Activated CD4-positive, alpha-beta T cell treated with anti-CD3 and anti-CD28 coated beads for 36 hours (primary cell): Measurements from ENCODE around the gene SNAP29. TPM values are rescaled to one million over a fixed set of nuclear protein-coding genes. Genes with fewer than 3 reads are reported as not detected.

Experiments
- ATAC-seq: fragments of 200-7000 bp; cut with Tn5 transposase; one replicate; pipeline ENCODE4 v1.10.0; 2021; ENCODE audit warnings: mild to moderate bottlenecking, moderate library complexity
- CTCF ChIA-PET: fragments of 350-600 bp; sonication (Branson Sonifier 250); formaldehyde crosslinking; loops from one replicate; lab custom pipeline; 2021; ENCODE audit warnings: antibody characterized with exemption; lab: Charles Lee
- POLR2A ChIA-PET: fragments of 350-600 bp; sonication (Branson Sonifier 250); formaldehyde crosslinking; loops from one replicate; lab custom pipeline; 2021; ENCODE audit warnings: antibody characterized with exemption, inconsistent platforms; lab: Charles Lee
- DNase-seq: peaks from one replicate; pipeline ENCODE4 v3.0.0-alpha.2; 2020
- H3K27ac Mint-ChIP-seq: one replicate; pipeline ENCODE4 v1.8.0; 2021; ENCODE audit warnings: mixed read lengths
- H3K27me3 Mint-ChIP-seq: one replicate; pipeline ENCODE4 v1.8.0; 2021; ENCODE audit warnings: mixed read lengths
- H3K36me3 Mint-ChIP-seq: one replicate; pipeline ENCODE4 v1.8.0; 2021; ENCODE audit warnings: low read depth, mixed read lengths
- H3K4me1 Mint-ChIP-seq: one replicate; pipeline ENCODE4 v1.8.0; 2021; ENCODE audit warnings: mixed read lengths
- H3K4me3 Mint-ChIP-seq: one replicate; pipeline ENCODE4 v1.8.0; 2021; ENCODE audit warnings: mild to moderate bottlenecking, moderate library complexity, mixed read lengths
- H3K9me3 Mint-ChIP-seq: one replicate; pipeline ENCODE4 v1.8.0; 2021; ENCODE audit warnings: low read depth, mixed read lengths
- intact Hi-C, 2 experiments: fragments of 100-400 bp; cut with DNase I in 1 of 2; cut with micrococcal nuclease in 1 of 2; formaldehyde crosslinking; loops; one replicate each; pipeline versions ENCODE4 v1.14.2 to v1.15.1; 2022 to 2024; cut with DNase I, micrococcal nuclease
- total RNA-seq, 2 experiments: library from RNA; stranded (reverse); gene quantifications; one replicate each; pipeline ENCODE4 v1.2.3, GENCODE V29; 2021

The SNAP29 gene
- 10 to 100 TPM; 22.8 to 33.8 TPM for total RNA-seq

DNA sequence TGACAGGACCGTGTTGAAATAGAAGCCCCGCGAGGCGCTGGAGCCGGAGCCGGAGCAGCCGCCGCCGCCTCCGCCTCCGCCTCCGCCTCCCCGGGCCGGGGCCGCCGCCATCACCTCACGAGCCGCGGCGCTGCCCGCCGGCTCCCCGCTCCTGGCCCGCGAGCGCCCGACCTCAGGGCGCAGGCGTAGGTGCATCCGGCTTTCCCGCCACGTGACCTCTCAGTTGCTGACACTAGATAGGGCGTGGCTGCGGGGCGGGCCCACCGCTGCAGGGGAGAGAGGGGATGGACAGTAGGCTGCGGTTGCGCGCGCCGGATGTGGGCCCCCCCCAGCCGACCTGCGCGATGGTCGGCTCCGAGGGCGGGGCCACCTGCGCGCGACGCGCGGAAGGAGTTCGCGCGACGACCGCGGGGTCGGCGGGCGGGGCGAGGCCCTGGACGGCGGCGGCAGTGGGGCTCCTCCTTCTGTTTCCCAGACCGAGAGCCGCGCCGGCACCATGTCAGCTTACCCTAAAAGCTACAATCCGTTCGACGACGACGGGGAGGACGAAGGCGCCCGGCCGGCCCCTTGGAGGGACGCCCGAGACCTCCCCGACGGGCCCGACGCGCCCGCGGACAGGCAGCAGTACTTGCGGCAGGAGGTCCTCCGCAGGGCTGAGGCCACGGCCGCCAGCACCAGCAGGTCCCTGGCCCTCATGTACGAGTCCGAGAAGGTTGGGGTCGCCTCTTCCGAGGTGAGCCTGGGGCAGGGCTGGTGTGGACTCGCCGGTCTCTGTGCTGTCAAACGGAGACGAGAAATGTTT, at the start of gene SNAP29, which contains the start of gene PI4KA:
TSS of gene SNAP29 (plus strand) at position 393 of the 802 bp plus-strand sequence. CDS start at position 497, 104 bp downstream.
TSS of gene PI4KA (minus strand) at position 197 of the 802 bp plus-strand sequence. CDS start at position 111, 86 bp downstream.
- H3K4me1 Mint-ChIP-seq, result peaks cover 46% of the 10 kb centered on the region
- intact Hi-C loops, result loop anchor here (1.0 to 5.0 kb wide), 13 partner anchors 58 to 1008 kb away; partner anchors contain the start of genes CRKL (in 2 of the 2), THAP7 (in 2 of the 2), MAPK1 (in 1 of the 2) and MED15 (in 1 of the 2)
- peak; percentile 95 for ATAC-seq
- peaks cover 4% of the 10 kb centered on the region for H3K36me3 Mint-ChIP-seq
- no peaks in the 10 kb centered on the region for H3K9me3 Mint-ChIP-seq
- H3K4me3 Mint-ChIP-seq, result peak within 1 kb of the TSS; percentile 87
- POLR2A ChIA-PET, result interaction anchor here (0.8 to 1.0 kb wide), 2 partner anchors 56 to 102 kb away, joined by 3 read pairs; no protein-coding TSS in a partner anchor
- no peaks in the 10 kb centered on the region for H3K27me3 Mint-ChIP-seq
- CTCF ChIA-PET, result no interaction called here
- peak within 1 kb of the TSS; percentile 79 for H3K27ac Mint-ChIP-seq
- peak; percentile 99 for DNase-seq

- Mint-ChIP-seq H3K27me3 (no peaks in the 10 kb centered on the region), H3K27ac (no peak overlapping the region), H3K4me3 (no peak overlapping the region), H3K9me3 (no peaks in the 10 kb centered on the region), H3K4me1 (peaks cover 18% of the 10 kb centered on the region), H3K36me3 (peaks cover 42% of the 10 kb centered on the region)
- ChIA-PET POLR2A (interaction anchor here (0.6 kb wide), 1 partner anchor 230 kb away, joined by 3 read pairs; no protein-coding TSS in a partner anchor), CTCF (interaction anchor here (0.5 to 1.7 kb wide), 3 partner anchors 13 to 373 kb away, joined by 3 to 5 read pairs (median 3); no protein-coding TSS in a partner anchor)
- DNase-seq (no peak), ATAC-seq (no peak)
- intact Hi-C loops, result loop anchor here in 1 of 2 experiments (10.0 kb wide), 1 partner anchor 275 kb away; no protein-coding TSS in a partner anchor
These were observed 49.1 kb upstream of the SNAP29 start for GRCh38 chr22:20809538-20810185.

- ATAC-seq (peak; percentile 86), DNase-seq (peak; percentile 61)
- Mint-ChIP-seq H3K4me1 (peaks cover 18% of the 10 kb centered on the region), H3K27me3 (no peaks in the 10 kb centered on the region), H3K27ac (peak overlapping the region; percentile 49), H3K4me3 (no peak overlapping the region), H3K9me3 (no peaks in the 10 kb centered on the region), H3K36me3 (peaks cover 40% of the 10 kb centered on the region)
- CTCF ChIA-PET, result interaction anchor here (0.7 to 1.1 kb wide), 2 partner anchors 26 to 28 kb away, joined by 3 read pairs; no protein-coding TSS in a partner anchor
- intact Hi-C loops, result no loop called here
- POLR2A ChIA-PET, result no interaction called here
These were observed 48.2 kb upstream of the SNAP29 start for GRCh38 chr22:20810645-20811044.

DNA sequence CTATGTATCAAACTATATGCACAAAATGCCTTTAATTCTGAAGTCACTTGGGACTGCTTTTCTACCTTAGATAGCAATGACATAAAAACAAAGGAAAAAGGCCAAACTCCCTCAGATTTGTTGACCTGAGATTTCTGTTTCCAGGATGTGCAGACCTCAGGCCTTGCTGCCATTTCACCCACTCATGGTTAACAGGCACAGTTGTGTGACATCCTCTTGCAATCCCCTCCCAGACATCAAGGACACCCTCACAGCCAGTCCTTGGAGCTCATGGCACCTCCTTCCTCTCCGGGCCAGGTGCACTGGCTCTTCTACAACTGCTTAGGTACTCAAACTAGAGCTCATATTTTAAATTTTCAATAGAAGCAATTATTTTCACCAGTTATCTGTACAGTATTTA, 47.6 kb upstream of the SNAP29 start:
- Mint-ChIP-seq H3K27ac (peak overlapping the region; percentile 49), H3K36me3 (peaks cover 36% of the 10 kb centered on the region), H3K4me3 (no peak overlapping the region), H3K4me1 (peaks cover 13% of the 10 kb centered on the region), H3K27me3 (no peaks in the 10 kb centered on the region), H3K9me3 (no peaks in the 10 kb centered on the region)
- DNase-seq, result no peak
- intact Hi-C loops, result no loop called here
- CTCF ChIA-PET, result interaction anchor here (1.1 kb wide), 1 partner anchor 27 kb away, joined by 3 read pairs; no protein-coding TSS in a partner anchor
- peak; percentile 23 for ATAC-seq
- POLR2A ChIA-PET, result interaction anchor here (0.6 to 0.7 kb wide), 2 partner anchors 50 to 189 kb away, joined by 4 to 5 read pairs; no protein-coding TSS in a partner anchor

GRCh38 chr22:20811971-20812660, 46.7 kb upstream of the SNAP29 start:
- Mint-ChIP-seq H3K4me3 (no peak overlapping the region), H3K4me1 (peaks cover 12% of the 10 kb centered on the region), H3K36me3 (peaks cover 38% of the 10 kb centered on the region), H3K9me3 (no peaks in the 10 kb centered on the region), H3K27me3 (no peaks in the 10 kb centered on the region), H3K27ac (no peak overlapping the region)
- no peak for DNase-seq
- intact Hi-C loops, result no loop called here
- CTCF ChIA-PET, result interaction anchor here (0.6 to 1.1 kb wide), 2 partner anchors 11 to 123 kb away, joined by 3 read pairs; no protein-coding TSS in a partner anchor
- no peak for ATAC-seq
- POLR2A ChIA-PET, result no interaction called here

DNA sequence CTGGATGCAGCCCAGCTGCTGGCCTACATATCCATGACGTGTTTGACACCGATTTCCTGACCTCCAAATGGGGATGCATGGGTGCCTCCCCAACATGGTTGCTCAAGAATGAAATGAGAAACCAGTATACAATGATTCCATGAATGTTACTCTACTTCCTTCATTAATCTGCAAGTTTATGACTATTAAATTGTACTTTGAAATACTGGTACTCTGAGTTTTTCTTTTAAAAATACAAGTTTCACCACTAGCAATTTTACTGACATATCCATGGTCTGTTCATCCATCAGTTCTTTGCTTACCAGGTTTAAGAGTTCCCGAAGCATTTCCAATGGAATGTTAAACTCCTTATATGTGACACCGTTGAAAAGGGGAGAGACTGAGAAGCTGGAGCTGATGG, 45.8 kb upstream of the SNAP29 start:
- H3K4me3 Mint-ChIP-seq, result no peak overlapping the region
- intact Hi-C loops, result no loop called here
- ATAC-seq (no peak), DNase-seq (no peak)
- CTCF ChIA-PET, result no interaction called here
- no peak overlapping the region for H3K27ac Mint-ChIP-seq
- H3K27me3 Mint-ChIP-seq, result no peaks in the 10 kb centered on the region
- H3K4me1 Mint-ChIP-seq, result peaks cover 12% of the 10 kb centered on the region
- POLR2A ChIA-PET, result no interaction called here
- no peaks in the 10 kb centered on the region for H3K9me3 Mint-ChIP-seq
- H3K36me3 Mint-ChIP-seq, result peaks cover 33% of the 10 kb centered on the region

DNA sequence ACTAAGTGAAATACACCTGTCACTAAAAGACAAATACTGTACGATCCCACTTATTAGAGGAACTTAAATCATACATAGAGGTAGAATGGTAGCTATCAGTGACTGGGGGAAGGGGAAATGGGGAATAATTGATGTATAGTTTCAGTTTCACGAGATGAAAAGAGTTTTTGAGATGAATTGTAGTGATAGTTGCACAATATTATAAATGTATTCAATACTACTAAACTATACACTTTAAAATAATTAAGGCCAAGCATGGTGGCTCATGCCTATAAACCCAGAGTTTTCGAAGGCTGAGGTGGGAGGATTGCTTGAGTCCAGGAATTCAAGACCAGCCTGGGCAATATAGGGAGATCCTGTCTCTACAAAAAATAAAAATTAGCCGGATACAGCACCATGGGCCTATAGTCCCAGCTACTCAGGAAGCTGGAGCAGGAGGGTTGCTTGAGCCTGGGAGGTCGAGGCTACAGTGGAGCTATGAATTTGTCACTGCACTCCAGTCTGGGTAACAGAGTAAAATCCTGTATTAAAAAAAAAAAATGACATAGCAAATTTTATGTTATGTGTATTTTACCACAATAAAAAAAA, 44.5 kb upstream of the SNAP29 start:
- CTCF ChIA-PET, result interaction anchor here (0.5 to 2.5 kb wide), 2 partner anchors 8 to 272 kb away, joined by 3 to 5 read pairs; no protein-coding TSS in a partner anchor
- no peak for ATAC-seq
- intact Hi-C loops, result no loop called here

GRCh38 chr22:20815477-20816050, 43.2 kb upstream of the SNAP29 start:
- Mint-ChIP-seq H3K27me3 (no peaks in the 10 kb centered on the region), H3K27ac (peak overlapping the region; percentile 4), H3K4me3 (no peak overlapping the region), H3K9me3 (no peaks in the 10 kb centered on the region), H3K4me1 (peaks cover 9% of the 10 kb centered on the region), H3K36me3 (peaks cover 37% of the 10 kb centered on the region)
- intact Hi-C loops, result no loop called here
- ATAC-seq (no peak), DNase-seq (no peak)
- ChIA-PET POLR2A (no interaction called here), CTCF (interaction anchor here (0.6 to 2.5 kb wide), 2 partner anchors 9 to 808 kb away, joined by 3 to 5 read pairs; no protein-coding TSS in a partner anchor)

More for the DNA sequence above, 44.5 kb upstream of the SNAP29 start:
- H3K36me3 Mint-ChIP-seq, result peaks cover 39% of the 10 kb centered on the region
- H3K4me3 Mint-ChIP-seq, result no peak overlapping the region
- DNase-seq, result no peak
- no peak overlapping the region for H3K27ac Mint-ChIP-seq
- POLR2A ChIA-PET, result no interaction called here
- H3K9me3 Mint-ChIP-seq, result no peaks in the 10 kb centered on the region
- peaks cover 12% of the 10 kb centered on the region for H3K4me1 Mint-ChIP-seq
- H3K27me3 Mint-ChIP-seq, result no peaks in the 10 kb centered on the region

GRCh38 chr22:20816559-20816958, 42.2 kb upstream of the SNAP29 start:
- no peak overlapping the region for H3K27ac Mint-ChIP-seq
- H3K4me3 Mint-ChIP-seq, result no peak overlapping the region
- no peak for ATAC-seq
- CTCF ChIA-PET, result interaction anchor here (0.7 to 2.5 kb wide), 3 partner anchors 10 to 22 kb away, joined by 3 to 5 read pairs (median 3); no protein-coding TSS in a partner anchor
- intact Hi-C loops, result no loop called here
- no peaks in the 10 kb centered on the region for H3K27me3 Mint-ChIP-seq
- H3K4me1 Mint-ChIP-seq, result no peaks in the 10 kb centered on the region
- no peak for DNase-seq
- no peaks in the 10 kb centered on the region for H3K9me3 Mint-ChIP-seq
- H3K36me3 Mint-ChIP-seq, result peaks cover 32% of the 10 kb centered on the region
- POLR2A ChIA-PET, result no interaction called here

DNA sequence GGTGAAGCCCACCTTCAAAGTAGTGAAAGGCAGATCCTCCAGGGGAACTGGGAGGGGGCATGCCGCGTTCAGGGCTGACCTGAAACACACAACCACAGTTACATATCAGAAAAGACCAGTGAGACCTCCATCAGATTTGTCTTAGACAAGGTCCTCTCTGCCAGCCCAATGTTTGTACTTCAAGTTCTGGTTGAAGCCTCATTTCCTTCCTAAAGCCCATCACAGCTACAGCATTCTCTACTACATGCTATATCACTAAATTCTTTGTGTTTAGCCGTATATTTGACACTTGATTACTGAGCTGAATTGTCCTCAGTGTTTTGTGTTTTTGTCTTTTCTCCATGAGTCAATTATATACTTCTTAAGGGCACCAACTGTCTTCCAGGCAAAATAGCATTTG, 40.3 kb upstream of the SNAP29 start:
- H3K4me3 Mint-ChIP-seq, result no peak overlapping the region

More for the DNA sequence above, 40.3 kb upstream of the SNAP29 start:
- no peak for DNase-seq
- Mint-ChIP-seq H3K27me3 (no peaks in the 10 kb centered on the region), H3K36me3 (peaks cover 20% of the 10 kb centered on the region), H3K9me3 (no peaks in the 10 kb centered on the region), H3K4me1 (no peaks in the 10 kb centered on the region), H3K27ac (no peak overlapping the region)
- ChIA-PET POLR2A (no interaction called here), CTCF (no interaction called here)
- ATAC-seq, result no peak
- intact Hi-C loops, result no loop called here
